Osteoblast (primary cell): ENCODE measurements around the gene EPB41L3. TPM values are rescaled to one million over a fixed set of nuclear protein-coding genes. Genes with fewer than 3 reads are reported as not detected.

ENCODE experiments used
- DNase-seq: peaks from one replicate; pipeline ENCODE4 v3.0.0; 2011; ENCODE audit warnings: low spot score, mixed read lengths; ENCODE audit not compliant: insufficient read length; ENCODE audit errors: missing footprints
- H2AFZ ChIP-seq: 2 replicates; pipeline ENCODE4 v1.6.0; 2011; ENCODE audit warnings: mild to moderate bottlenecking, low read length
- H3K27ac ChIP-seq: 2 replicates; pipeline ENCODE4 v1.5.1; 2011; ENCODE audit warnings: mild to moderate bottlenecking, low read depth, low read length, moderate library complexity
- H3K27me3 ChIP-seq: 2 replicates; pipeline ENCODE4 v1.6.0; 2012; ENCODE audit warnings: mild to moderate bottlenecking, control low read depth, inconsistent platforms, low read length, moderate library complexity; ENCODE audit not compliant: insufficient read depth
- H3K36me3 ChIP-seq: 2 replicates; pipeline ENCODE4 v1.5.1; 2011; ENCODE audit warnings: mild to moderate bottlenecking, low read length, control low read depth, moderate library complexity; ENCODE audit not compliant: insufficient read depth
- H3K4me1 ChIP-seq: 2 replicates; pipeline ENCODE4 v1.5.1; 2011; ENCODE audit warnings: mild to moderate bottlenecking, low read length, control low read depth, moderate library complexity; ENCODE audit not compliant: insufficient read depth
- H3K4me2 ChIP-seq: 2 replicates; pipeline ENCODE4 v1.6.0; 2011; ENCODE audit warnings: mild to moderate bottlenecking, low read length; ENCODE audit not compliant: insufficient read depth
- H3K4me3 ChIP-seq: fragments of 200-600 bp; sonication (generic); 3 replicates; pipeline ENCODE4 v1.5.1; 2012; ENCODE audit warnings: mild to moderate bottlenecking, low read length, inconsistent platforms; ENCODE audit not compliant: insufficient read depth
- H3K79me2 ChIP-seq: 2 replicates; pipeline ENCODE4 v1.6.0; 2012; ENCODE audit warnings: mild to moderate bottlenecking, low read length, control low read depth, inconsistent platforms; ENCODE audit not compliant: insufficient read depth
- H3K9me3 ChIP-seq: 2 replicates; pipeline ENCODE4 v1.5.1; 2011; ENCODE audit warnings: low read depth, low read length, control low read depth
- H4K20me1 ChIP-seq: 2 replicates; pipeline ENCODE4 v1.6.0; 2012; ENCODE audit warnings: mild to moderate bottlenecking, low read length, control low read depth; ENCODE audit not compliant: insufficient read depth
- CTCF ChIP-seq: IDR thresholded peaks from 2 replicates; pipeline ENCODE4 v1.5.1; 2011; ENCODE audit warnings: mild to moderate bottlenecking, low read depth, low read length, moderate library complexity; ENCODE audit errors: extremely low read depth
- total RNA-seq: library from RNA; depleted of rRNA; stranded (reverse); fragments of >200 nt; gene quantifications from 2 replicates; pipeline ENCODE4 v1.2.3, GENCODE V29; 2012

The EPB41L3 gene
- total RNA-seq, 1 donor = 0.72 TPM

DNA sequence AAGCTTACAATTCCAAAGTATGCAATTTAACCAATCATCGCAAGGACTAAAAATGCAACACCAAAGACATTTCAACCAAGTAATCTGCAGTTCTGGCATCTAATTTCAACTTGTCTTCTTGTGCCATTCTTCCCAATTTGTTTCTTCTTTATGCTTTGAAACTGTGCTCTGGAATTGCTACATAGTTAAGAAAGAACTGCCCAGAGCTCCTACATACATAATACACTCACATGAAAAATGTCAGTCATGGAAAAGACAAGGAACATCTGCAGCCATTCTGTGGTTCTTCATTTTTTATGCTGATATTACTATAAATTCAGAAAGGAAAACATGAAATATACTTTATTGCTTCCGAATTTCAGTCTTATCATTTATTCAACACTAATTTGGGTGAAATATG, 4.4 kb downstream of the EPB41L3 start:
- no peak for TF ChIP-seq CTCF
- DNase-seq = no peak
- Histone ChIP-seq H3K4me2 (no peak overlapping the region), H3K4me3 (no peak overlapping the region), H3K36me3 (no peaks in the 10 kb centered on the region), H3K27me3 (no peaks in the 10 kb centered on the region), H3K79me2 (no peaks in the 10 kb centered on the region), H3K4me1 (no peaks in the 10 kb centered on the region), H3K27ac (no peak overlapping the region), H3K9me3 (no peaks in the 10 kb centered on the region), H2AFZ (no peak overlapping the region), H4K20me1 (no peaks in the 10 kb centered on the region)

GRCh38 chr18:5538544-5538943, 5.3 kb downstream of the EPB41L3 start:
- no peak overlapping the region for H2AFZ ChIP-seq
- H3K27ac ChIP-seq = no peak overlapping the region
- no peak for DNase-seq
- H3K27me3 ChIP-seq = no peaks in the 10 kb centered on the region
- H3K9me3 ChIP-seq = no peaks in the 10 kb centered on the region
- no peak overlapping the region for H3K4me2 ChIP-seq
- no peaks in the 10 kb centered on the region for H3K36me3 ChIP-seq
- H4K20me1 ChIP-seq = no peaks in the 10 kb centered on the region
- TF ChIP-seq CTCF = no peak
- H3K79me2 ChIP-seq = no peaks in the 10 kb centered on the region
- no peaks in the 10 kb centered on the region for H3K4me1 ChIP-seq
- no peak overlapping the region for H3K4me3 ChIP-seq

DNA sequence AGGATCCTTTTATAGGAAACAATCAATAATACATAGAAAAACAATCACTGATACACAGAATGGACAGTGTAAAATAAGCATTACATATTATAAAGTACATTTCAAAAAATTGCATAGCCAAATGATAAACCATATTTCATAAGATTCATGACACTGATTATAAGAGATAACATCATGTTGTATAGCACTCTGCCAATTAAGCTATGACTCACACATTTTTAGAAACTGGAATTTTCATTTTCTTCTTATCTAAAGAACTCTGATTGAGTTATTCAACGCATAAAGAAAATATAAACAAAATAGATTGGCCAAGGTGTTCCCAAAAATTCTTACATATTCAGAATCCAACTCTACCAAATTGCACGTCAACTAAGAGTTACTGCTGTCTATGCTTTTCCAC, 5.9 kb downstream of the EPB41L3 start:
- no peaks in the 10 kb centered on the region for H3K36me3 ChIP-seq
- no peak overlapping the region for H3K27ac ChIP-seq
- H3K4me2 ChIP-seq = no peak overlapping the region
- H4K20me1 ChIP-seq = no peaks in the 10 kb centered on the region
- H2AFZ ChIP-seq = no peak overlapping the region
- no peaks in the 10 kb centered on the region for H3K4me1 ChIP-seq
- no peak for DNase-seq
- no peak overlapping the region for H3K4me3 ChIP-seq
- H3K27me3 ChIP-seq = no peaks in the 10 kb centered on the region
- H3K9me3 ChIP-seq = no peaks in the 10 kb centered on the region
- no peak for TF ChIP-seq CTCF
- H3K79me2 ChIP-seq = no peaks in the 10 kb centered on the region

DNA sequence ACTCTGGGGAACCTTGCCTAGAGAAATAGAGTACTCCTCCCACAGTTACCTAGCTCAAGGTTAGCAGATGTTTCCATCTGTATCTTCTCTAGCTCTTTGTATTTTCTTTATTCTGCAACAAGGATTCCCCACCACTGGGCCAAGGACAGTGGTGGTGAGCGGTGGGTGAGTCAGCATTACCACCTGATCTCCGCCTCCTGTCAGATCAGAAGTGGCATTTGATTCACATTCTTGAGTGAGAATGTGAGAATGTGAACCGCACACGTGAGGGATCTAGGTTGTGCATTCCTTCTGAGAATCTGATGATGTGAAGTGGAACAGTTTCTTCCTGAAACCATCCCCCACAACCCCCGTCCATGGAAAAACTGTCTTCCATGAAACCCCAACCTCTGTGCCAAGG, 9.0 kb downstream of the EPB41L3 start:
- H3K36me3 ChIP-seq = no peaks in the 10 kb centered on the region
- H3K9me3 ChIP-seq = no peaks in the 10 kb centered on the region
- TF ChIP-seq CTCF = no peak
- no peak overlapping the region for H3K4me3 ChIP-seq
- H3K27me3 ChIP-seq = no peaks in the 10 kb centered on the region
- no peak for DNase-seq
- H2AFZ ChIP-seq = no peak overlapping the region
- H3K79me2 ChIP-seq = no peaks in the 10 kb centered on the region
- H3K27ac ChIP-seq = no peak overlapping the region
- no peaks in the 10 kb centered on the region for H3K4me1 ChIP-seq
- H4K20me1 ChIP-seq = no peaks in the 10 kb centered on the region
- no peak overlapping the region for H3K4me2 ChIP-seq
